Upper lobe of right lung (tissue), 1 donor: ENCODE results near the gene MYH7B. TPM values are rescaled to one million over a fixed set of nuclear protein-coding genes. Genes with fewer than 3 reads are reported as not detected.
A peak's percentile ranks its signal among the peaks of the same experiment; 100 is the strongest.

Experiments
- ATAC-seq: fragments of 200-7000 bp; cut with Tn5 transposase; one replicate; pipeline ENCODE4 v1.9.1; 2020; ENCODE audit warnings: mild to moderate bottlenecking, moderate library complexity
- DNase-seq: peaks from one replicate; pipeline ENCODE4 v3.0.0-alpha.2; 2020
- H3K27ac ChIP-seq: fragments of 200-600 bp; one replicate; pipeline ENCODE4 v1.8.0; 2022
- H3K27me3 ChIP-seq: fragments of 200-600 bp; one replicate; pipeline ENCODE4 v1.8.0; 2022; ENCODE audit warnings: mild to moderate bottlenecking
- H3K36me3 ChIP-seq: fragments of 200-600 bp; one replicate; pipeline ENCODE4 v1.8.0; 2022
- H3K4me1 ChIP-seq: fragments of 200-600 bp; one replicate; pipeline ENCODE4 v1.8.0; 2022
- H3K4me3 ChIP-seq: fragments of 200-600 bp; one replicate; pipeline ENCODE4 v1.8.0; 2022; ENCODE audit warnings: mild to moderate bottlenecking
- H3K9me3 ChIP-seq: fragments of 200-600 bp; one replicate; pipeline ENCODE4 v1.8.0; 2022
- intact Hi-C: fragments of 100-400 bp; cut with DNase I; formaldehyde crosslinking; loops from one replicate; pipeline ENCODE4 v1.11.0; 2022
- long read RNA-seq: library from polyadenylated mRNA; unstranded; transcript quantifications from one replicate; pipeline ENCODE4 v2.0.0, GENCODE V29; 2021
- total RNA-seq: library from RNA; stranded (reverse); fragmentation: NEBNext Ultra II Directional; extraction: Animal tissue kit (Norgen Biotek cat#: 25700); gene quantifications from one replicate; pipeline ENCODE4 v1.2.1, GENCODE V29; 2021
- TF ChIP-seq, protein P1 (sequence below): fragments of 200-600 bp; IDR thresholded peaks from one replicate; pipeline ENCODE4 v1.8.0; 2022; ENCODE audit warnings: antibody characterized with exemption
- donor health status: DM: no; HTN: yes; CAD: no; lungs with severe emphysema.

MYH7B gene
- total RNA-seq = 1.8 TPM
- long read RNA-seq, partial matches to known transcripts = 2 of 4 reads
- long read RNA-seq, other reads (novel, unspliced or antisense) = 2 of 4 reads

GRCh38 chr20:34955231-34956040 lies at the start of gene MYH7B, which contains the start of gene GSS:
MYH7B (plus strand) TSS chr20:34955868; CDS start chr20:34978006, 22,138 bp downstream.
GSS (minus strand) TSS chr20:34955806; CDS start chr20:34951852, 3,954 bp downstream.
- H3K27me3 ChIP-seq = no peaks in the 10 kb centered on the region
- H3K36me3 ChIP-seq = peaks cover 7% of the 10 kb centered on the region
- peaks cover 12% of the 10 kb centered on the region for H3K4me1 ChIP-seq
- no peaks in the 10 kb centered on the region for H3K9me3 ChIP-seq
- peak; percentile 99 for DNase-seq
- TF ChIP-seq, protein P1, sequence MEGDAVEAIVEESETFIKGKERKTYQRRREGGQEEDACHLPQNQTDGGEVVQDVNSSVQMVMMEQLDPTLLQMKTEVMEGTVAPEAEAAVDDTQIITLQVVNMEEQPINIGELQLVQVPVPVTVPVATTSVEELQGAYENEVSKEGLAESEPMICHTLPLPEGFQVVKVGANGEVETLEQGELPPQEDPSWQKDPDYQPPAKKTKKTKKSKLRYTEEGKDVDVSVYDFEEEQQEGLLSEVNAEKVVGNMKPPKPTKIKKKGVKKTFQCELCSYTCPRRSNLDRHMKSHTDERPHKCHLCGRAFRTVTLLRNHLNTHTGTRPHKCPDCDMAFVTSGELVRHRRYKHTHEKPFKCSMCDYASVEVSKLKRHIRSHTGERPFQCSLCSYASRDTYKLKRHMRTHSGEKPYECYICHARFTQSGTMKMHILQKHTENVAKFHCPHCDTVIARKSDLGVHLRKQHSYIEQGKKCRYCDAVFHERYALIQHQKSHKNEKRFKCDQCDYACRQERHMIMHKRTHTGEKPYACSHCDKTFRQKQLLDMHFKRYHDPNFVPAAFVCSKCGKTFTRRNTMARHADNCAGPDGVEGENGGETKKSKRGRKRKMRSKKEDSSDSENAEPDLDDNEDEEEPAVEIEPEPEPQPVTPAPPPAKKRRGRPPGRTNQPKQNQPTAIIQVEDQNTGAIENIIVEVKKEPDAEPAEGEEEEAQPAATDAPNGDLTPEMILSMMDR = peak; percentile 47
- peak; percentile 98 for ATAC-seq
- peak within 1 kb of the TSS; percentile 87 for H3K27ac ChIP-seq
- intact Hi-C loops = loop anchor here (5.0 kb wide), 1 partner anchor 83 kb away; the partner anchor contains the start of gene GGT7
- peak within 1 kb of the TSS; percentile 66 for H3K4me3 ChIP-seq

- H3K9me3 ChIP-seq = no peaks in the 10 kb centered on the region
- peaks cover 6% of the 10 kb centered on the region for H3K36me3 ChIP-seq
- H3K27ac ChIP-seq = peak overlapping the region; percentile 61
- no peak overlapping the region for H3K4me3 ChIP-seq
- no peaks in the 10 kb centered on the region for H3K27me3 ChIP-seq
- DNase-seq = no peak
- peak; percentile 77 for ATAC-seq
- intact Hi-C loops = no loop called here
- TF ChIP-seq, protein P1 = no peak
- peaks cover 30% of the 10 kb centered on the region for H3K4me1 ChIP-seq
Measured at GRCh38 chr20:34907616-34908469, 47.8 kb upstream of the MYH7B start.

GRCh38 chr20:34915131-34915530 lies 40.5 kb upstream of the MYH7B start:
- H3K27ac ChIP-seq = no peak overlapping the region
- intact Hi-C loops = no loop called here

GRCh38 chr20:34915749-34916455 lies 39.8 kb upstream of the MYH7B start:
- Histone ChIP-seq H3K27ac (no peak overlapping the region), H3K4me1 (no peaks in the 10 kb centered on the region), H3K9me3 (no peaks in the 10 kb centered on the region), H3K36me3 (peaks cover 59% of the 10 kb centered on the region), H3K27me3 (no peaks in the 10 kb centered on the region), H3K4me3 (no peak overlapping the region)
- intact Hi-C loops = no loop called here
- no peak for ATAC-seq
- DNase-seq = no peak
- TF ChIP-seq, protein P1 = no peak

More at GRCh38 chr20:34915131-34915530, 40.5 kb upstream of the MYH7B start:
- peaks cover 51% of the 10 kb centered on the region for H3K36me3 ChIP-seq
- TF ChIP-seq, protein P1 = no peak
- H3K9me3 ChIP-seq = no peaks in the 10 kb centered on the region
- no peak for DNase-seq
- no peak overlapping the region for H3K4me3 ChIP-seq
- no peaks in the 10 kb centered on the region for H3K27me3 ChIP-seq
- no peak for ATAC-seq
- H3K4me1 ChIP-seq = no peaks in the 10 kb centered on the region

DNA sequence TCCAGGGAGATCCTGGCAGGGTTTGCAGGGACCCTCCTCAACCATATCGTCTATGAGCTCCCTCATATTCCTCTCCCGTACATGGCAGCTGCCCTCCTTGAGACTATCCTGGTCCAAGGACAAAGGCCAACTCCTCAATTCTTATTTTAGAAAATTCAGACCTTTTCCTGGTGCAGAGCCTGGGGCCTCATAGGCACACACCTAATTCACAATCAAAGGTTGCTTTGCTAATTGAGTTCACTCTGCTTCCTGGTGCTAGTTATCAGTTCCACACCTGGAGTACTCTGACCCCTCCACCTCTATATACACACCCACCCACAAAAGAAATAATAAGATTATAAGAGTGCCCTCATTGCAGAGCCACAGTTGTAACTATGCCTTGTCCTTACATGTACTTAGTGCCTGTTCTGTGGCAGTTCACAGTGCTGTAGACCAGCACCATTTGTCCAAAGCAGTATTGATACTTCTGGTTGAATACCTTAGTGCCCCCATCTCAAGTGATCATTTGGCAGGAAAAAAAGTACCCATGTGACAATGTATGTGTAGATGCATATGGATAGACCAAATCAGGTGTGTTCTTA lies 38.8 kb upstream of the MYH7B start:
- intact Hi-C loops = no loop called here
- no peaks in the 10 kb centered on the region for H3K27me3 ChIP-seq
- peaks cover 67% of the 10 kb centered on the region for H3K36me3 ChIP-seq
- DNase-seq (no peak), ATAC-seq (no peak)
- TF ChIP-seq, protein P1 = no peak
- H3K9me3 ChIP-seq = no peaks in the 10 kb centered on the region
- no peak overlapping the region for H3K27ac ChIP-seq
- H3K4me1 ChIP-seq = no peaks in the 10 kb centered on the region
- H3K4me3 ChIP-seq = no peak overlapping the region
